UCSD-AML1 (cell line): Measurements from ENCODE around the gene TBC1D22A.

Experiments used
- DNase-seq: peaks from one replicate; lab custom pipeline; 2025; ENCODE audit not compliant: unreplicated experiment; lab: John Stamatoyannopoulos, UW

TBC1D22A gene

GRCh38 chr22:46947516-46948257 lies 185.2 kb downstream of the TBC1D22A start:
- DNase-seq: no peak

- no peak for DNase-seq
Observed at GRCh38 chr22:46948411-46949144, 186.1 kb downstream of the TBC1D22A start.

- DNase-seq: no peak
Observed at GRCh38 chr22:46951350-46951749, 188.9 kb downstream of the TBC1D22A start.

- DNase-seq: no peak
Observed at GRCh38 chr22:46951973-46952372, 189.5 kb downstream of the TBC1D22A start.

- DNase-seq: no peak
Observed at GRCh38 chr22:46953968-46954765, 191.7 kb downstream of the TBC1D22A start.

GRCh38 chr22:46954781-46955180 lies 192.3 kb downstream of the TBC1D22A start:
- DNase-seq: no peak

- no peak for DNase-seq
Observed at GRCh38 chr22:46956498-46957215, 194.2 kb downstream of the TBC1D22A start.

- DNase-seq: no peak
Observed at GRCh38 chr22:46957521-46957920, 195.1 kb downstream of the TBC1D22A start.

- DNase-seq: no peak
Observed at GRCh38 chr22:46958191-46958590, 195.7 kb downstream of the TBC1D22A start.

- DNase-seq: no peak
Observed at GRCh38 chr22:46958658-46959057, 196.2 kb downstream of the TBC1D22A start.

GRCh38 chr22:46959369-46959768 lies 196.9 kb downstream of the TBC1D22A start:
- no peak for DNase-seq

- no peak for DNase-seq
Observed at GRCh38 chr22:46961591-46962295, 199.3 kb downstream of the TBC1D22A start.

GRCh38 chr22:46962406-46962805 lies 200.0 kb downstream of the TBC1D22A start:
- no peak for DNase-seq

- no peak for DNase-seq
Observed at GRCh38 chr22:46963672-46964545, 201.5 kb downstream of the TBC1D22A start.

GRCh38 chr22:46964773-46965550 lies 202.5 kb downstream of the TBC1D22A start:
- no peak for DNase-seq

GRCh38 chr22:46965555-46966494 lies 203.4 kb downstream of the TBC1D22A start:
- DNase-seq: no peak

- DNase-seq: no peak
Observed at GRCh38 chr22:46966495-46966845, 204.0 kb downstream of the TBC1D22A start.

- no peak for DNase-seq
Observed at GRCh38 chr22:46966846-46967245, 204.4 kb downstream of the TBC1D22A start.
